DND-41 (cell line): ENCODE results near the gene ROGDI.

Source experiments
- EZH2 ChIP-seq: IDR thresholded peaks from 3 replicates; pipeline ENCODE4 v1.6.1; 2012; ENCODE audit warnings: borderline replicate concordance, low read depth, mild to moderate bottlenecking, moderate library complexity, low read length, inconsistent platforms; ENCODE audit not compliant: severe bottlenecking
- TF ChIP-seq, protein P1 (sequence below): IDR thresholded peaks from 2 replicates; pipeline ENCODE4 v1.5.1; 2012; ENCODE audit warnings: borderline replicate concordance, low read length, moderate library complexity, mild to moderate bottlenecking; ENCODE audit not compliant: poor library complexity, severe bottlenecking; ENCODE audit errors: extremely low read depth

- TF ChIP-seq EZH2: no peak
- TF ChIP-seq, protein P1, sequence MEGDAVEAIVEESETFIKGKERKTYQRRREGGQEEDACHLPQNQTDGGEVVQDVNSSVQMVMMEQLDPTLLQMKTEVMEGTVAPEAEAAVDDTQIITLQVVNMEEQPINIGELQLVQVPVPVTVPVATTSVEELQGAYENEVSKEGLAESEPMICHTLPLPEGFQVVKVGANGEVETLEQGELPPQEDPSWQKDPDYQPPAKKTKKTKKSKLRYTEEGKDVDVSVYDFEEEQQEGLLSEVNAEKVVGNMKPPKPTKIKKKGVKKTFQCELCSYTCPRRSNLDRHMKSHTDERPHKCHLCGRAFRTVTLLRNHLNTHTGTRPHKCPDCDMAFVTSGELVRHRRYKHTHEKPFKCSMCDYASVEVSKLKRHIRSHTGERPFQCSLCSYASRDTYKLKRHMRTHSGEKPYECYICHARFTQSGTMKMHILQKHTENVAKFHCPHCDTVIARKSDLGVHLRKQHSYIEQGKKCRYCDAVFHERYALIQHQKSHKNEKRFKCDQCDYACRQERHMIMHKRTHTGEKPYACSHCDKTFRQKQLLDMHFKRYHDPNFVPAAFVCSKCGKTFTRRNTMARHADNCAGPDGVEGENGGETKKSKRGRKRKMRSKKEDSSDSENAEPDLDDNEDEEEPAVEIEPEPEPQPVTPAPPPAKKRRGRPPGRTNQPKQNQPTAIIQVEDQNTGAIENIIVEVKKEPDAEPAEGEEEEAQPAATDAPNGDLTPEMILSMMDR: no peak
Measured at GRCh38 chr16:4787068-4787467, 15.4 kb downstream of the ROGDI start.
